Astrocyte (in vitro differentiated cells and primary cell): ENCODE data around the gene NLRP9. TPM values are rescaled to one million over a fixed set of nuclear protein-coding genes. Genes with fewer than 3 reads are reported as not detected.

Experiments used
- DNase-seq: peaks from one replicate; pipeline ENCODE4 v3.0.0-alpha.2; 2010; ENCODE audit warnings: low read depth
- FAIRE-seq: peaks from 2 replicates; lab custom pipeline; 2011; peaks lifted over from hg19 to GRCh38; lab: Jason Lieb, UNC
- H2AFZ ChIP-seq: 2 replicates; pipeline ENCODE4 v1.6.0; 2012; ENCODE audit warnings: low read depth, low read length, inconsistent platforms
- H3K27ac ChIP-seq: 2 replicates; pipeline ENCODE4 v1.5.1; 2011; ENCODE audit warnings: low read depth, low read length, inconsistent platforms
- H3K27me3 ChIP-seq: 2 replicates; pipeline ENCODE4 v1.6.0; 2011; ENCODE audit warnings: low read length, inconsistent platforms; ENCODE audit not compliant: insufficient read depth
- H3K36me3 ChIP-seq: 2 replicates; pipeline ENCODE4 v1.5.1; 2011; ENCODE audit warnings: low read length, inconsistent platforms; ENCODE audit not compliant: insufficient read depth
- H3K4me1 ChIP-seq: 2 replicates; pipeline ENCODE4 v1.5.1; 2011; ENCODE audit warnings: low read length, inconsistent platforms; ENCODE audit not compliant: insufficient read depth
- H3K4me2 ChIP-seq: 2 replicates; pipeline ENCODE4 v1.6.0; 2012; ENCODE audit warnings: low read length, inconsistent platforms
- H3K4me3 ChIP-seq: 2 replicates; pipeline ENCODE4 v1.5.1; 2011; ENCODE audit warnings: low read depth, mild to moderate bottlenecking, low read length, inconsistent platforms; ENCODE audit not compliant: insufficient read depth
- H3K79me2 ChIP-seq: 2 replicates; pipeline ENCODE4 v1.6.0; 2012; ENCODE audit warnings: mild to moderate bottlenecking, low read length, inconsistent platforms; ENCODE audit not compliant: insufficient read depth
- H3K9ac ChIP-seq: 2 replicates; pipeline ENCODE4 v1.6.0; 2012; ENCODE audit warnings: mild to moderate bottlenecking, low read length, inconsistent platforms
- H3K9me3 ChIP-seq: 2 replicates; pipeline ENCODE4 v1.5.1; 2012; ENCODE audit warnings: low read depth, mild to moderate bottlenecking, low read length, inconsistent platforms; ENCODE audit not compliant: insufficient read depth
- H4K20me1 ChIP-seq: 2 replicates; pipeline ENCODE4 v1.6.0; 2012; ENCODE audit warnings: low read length, inconsistent platforms; ENCODE audit not compliant: insufficient read depth
- H3K27ac Mint-ChIP-seq: one replicate; pipeline ENCODE4 v1.8.0; 2021; ENCODE audit warnings: mild to moderate bottlenecking, mixed read lengths; ENCODE audit not compliant: unreplicated experiment
- H3K27me3 Mint-ChIP-seq: one replicate; pipeline ENCODE4 v1.8.0; 2021; ENCODE audit warnings: low read depth, mixed read lengths; ENCODE audit not compliant: unreplicated experiment
- H3K36me3 Mint-ChIP-seq: one replicate; pipeline ENCODE4 v1.8.0; 2021; ENCODE audit warnings: low read depth, mixed read lengths; ENCODE audit not compliant: unreplicated experiment
- H3K4me1 Mint-ChIP-seq: one replicate; pipeline ENCODE4 v1.8.0; 2021; ENCODE audit warnings: low read depth, mixed read lengths; ENCODE audit not compliant: unreplicated experiment
- H3K4me3 Mint-ChIP-seq: one replicate; pipeline ENCODE4 v1.8.0; 2021; ENCODE audit warnings: mild to moderate bottlenecking, moderate library complexity, mixed read lengths; ENCODE audit not compliant: unreplicated experiment
- H3K9me3 Mint-ChIP-seq: one replicate; pipeline ENCODE4 v1.8.0; 2021; ENCODE audit warnings: mild to moderate bottlenecking, mixed read lengths; ENCODE audit not compliant: unreplicated experiment
- CTCF ChIP-seq: IDR thresholded peaks from 2 replicates; pipeline ENCODE4 v1.5.1; 2011; ENCODE audit warnings: low read depth, mild to moderate bottlenecking, inconsistent platforms, low read length, moderate library complexity; ENCODE audit not compliant: insufficient read depth
- EZH2 ChIP-seq: IDR thresholded peaks from 2 replicates; pipeline ENCODE4 v1.6.1; 2012; ENCODE audit warnings: mild to moderate bottlenecking, low read length, inconsistent platforms; ENCODE audit not compliant: insufficient read depth
- total RNA-seq: library from RNA; stranded (reverse); gene quantifications from 2 replicates; pipeline ENCODE4 v1.2.1, GENCODE V29; 2021

NLRP9 gene
- total RNA-seq, 1 donor from 2014 or later, result not detected

- Histone ChIP-seq H3K36me3 (no peaks in the 10 kb centered on the region), H3K9ac (no peak overlapping the region), H3K27me3 (no peaks in the 10 kb centered on the region), H3K4me1 (no peaks in the 10 kb centered on the region), H3K79me2 (no peaks in the 10 kb centered on the region), H2AFZ (no peak overlapping the region), H3K9me3 (no peaks in the 10 kb centered on the region), H4K20me1 (no peaks in the 10 kb centered on the region), H3K27ac (no peak overlapping the region), H3K4me2 (no peak overlapping the region), H3K4me3 (no peak overlapping the region)
- H3K9me3 Mint-ChIP-seq, result peaks cover 21% of the 10 kb centered on the region
- no peaks in the 10 kb centered on the region for H3K36me3 Mint-ChIP-seq
- TF ChIP-seq CTCF, result no peak
- TF ChIP-seq EZH2, result no peak
- no peak for DNase-seq
- FAIRE-seq, result no peak
- H3K4me1 Mint-ChIP-seq, result no peaks in the 10 kb centered on the region
- H3K27me3 Mint-ChIP-seq, result no peaks in the 10 kb centered on the region
- no peak overlapping the region for H3K27ac Mint-ChIP-seq
- H3K4me3 Mint-ChIP-seq, result no peak overlapping the region
Observed at GRCh38 chr19:55711719-55712118, 26.5 kb downstream of the NLRP9 start.

GRCh38 chr19:55705972-55706371 is 32.2 kb downstream of the NLRP9 start:
- DNase-seq (no peak), FAIRE-seq (no peak)
- peaks cover 4% of the 10 kb centered on the region for H3K9me3 ChIP-seq
- H3K36me3 Mint-ChIP-seq, result peaks cover 29% of the 10 kb centered on the region
- no peak overlapping the region for H3K4me3 ChIP-seq
- H3K27me3 ChIP-seq, result no peaks in the 10 kb centered on the region
- no peak overlapping the region for H3K9ac ChIP-seq
- no peak overlapping the region for H2AFZ ChIP-seq
- peaks cover 2% of the 10 kb centered on the region for H3K4me1 Mint-ChIP-seq
- TF ChIP-seq EZH2 (no peak), CTCF (no peak)
- no peaks in the 10 kb centered on the region for H3K27me3 Mint-ChIP-seq
- H3K9me3 Mint-ChIP-seq, result peaks cover 14% of the 10 kb centered on the region
- no peak overlapping the region for H3K27ac Mint-ChIP-seq
- H3K4me2 ChIP-seq, result no peak overlapping the region
- H4K20me1 ChIP-seq, result no peaks in the 10 kb centered on the region
- H3K79me2 ChIP-seq, result no peaks in the 10 kb centered on the region
- H3K27ac ChIP-seq, result no peak overlapping the region
- no peaks in the 10 kb centered on the region for H3K36me3 ChIP-seq
- H3K4me3 Mint-ChIP-seq, result no peak overlapping the region
- no peaks in the 10 kb centered on the region for H3K4me1 ChIP-seq

- Histone ChIP-seq H3K36me3 (no peaks in the 10 kb centered on the region), H2AFZ (no peak overlapping the region), H3K27me3 (no peaks in the 10 kb centered on the region), H3K4me2 (no peak overlapping the region), H3K9me3 (peaks cover 4% of the 10 kb centered on the region), H3K4me1 (no peaks in the 10 kb centered on the region), H3K9ac (no peak overlapping the region), H3K79me2 (no peaks in the 10 kb centered on the region), H4K20me1 (no peaks in the 10 kb centered on the region), H3K27ac (no peak overlapping the region), H3K4me3 (no peak overlapping the region)
- Mint-ChIP-seq H3K27me3 (no peaks in the 10 kb centered on the region), H3K27ac (no peak overlapping the region), H3K36me3 (peaks cover 33% of the 10 kb centered on the region), H3K4me1 (peaks cover 2% of the 10 kb centered on the region), H3K9me3 (peaks cover 14% of the 10 kb centered on the region), H3K4me3 (peak overlapping the region; percentile 11)
- FAIRE-seq (no peak), DNase-seq (no peak)
- TF ChIP-seq CTCF (no peak), EZH2 (no peak)
Observed at GRCh38 chr19:55704494-55705245, 33.5 kb downstream of the NLRP9 start.
